Fibroblast of skin of abdomen (primary cell): ENCODE results near the gene SFXN5.

ENCODE experiments used
- DNase-seq: peaks from one replicate; pipeline ENCODE4 v3.0.0-alpha.2; 2013

SFXN5 gene

GRCh38 chr2:72954376-72955227, 116.9 kb downstream of the SFXN5 start:
- DNase-seq, result no peak

- no peak for DNase-seq
Observed at GRCh38 chr2:72953976-72954375, 117.5 kb downstream of the SFXN5 start.

- DNase-seq, result no peak
Observed at GRCh38 chr2:72953528-72953927, 118.0 kb downstream of the SFXN5 start.

- no peak for DNase-seq
Observed at GRCh38 chr2:72952961-72953360, 118.6 kb downstream of the SFXN5 start.

DNA sequence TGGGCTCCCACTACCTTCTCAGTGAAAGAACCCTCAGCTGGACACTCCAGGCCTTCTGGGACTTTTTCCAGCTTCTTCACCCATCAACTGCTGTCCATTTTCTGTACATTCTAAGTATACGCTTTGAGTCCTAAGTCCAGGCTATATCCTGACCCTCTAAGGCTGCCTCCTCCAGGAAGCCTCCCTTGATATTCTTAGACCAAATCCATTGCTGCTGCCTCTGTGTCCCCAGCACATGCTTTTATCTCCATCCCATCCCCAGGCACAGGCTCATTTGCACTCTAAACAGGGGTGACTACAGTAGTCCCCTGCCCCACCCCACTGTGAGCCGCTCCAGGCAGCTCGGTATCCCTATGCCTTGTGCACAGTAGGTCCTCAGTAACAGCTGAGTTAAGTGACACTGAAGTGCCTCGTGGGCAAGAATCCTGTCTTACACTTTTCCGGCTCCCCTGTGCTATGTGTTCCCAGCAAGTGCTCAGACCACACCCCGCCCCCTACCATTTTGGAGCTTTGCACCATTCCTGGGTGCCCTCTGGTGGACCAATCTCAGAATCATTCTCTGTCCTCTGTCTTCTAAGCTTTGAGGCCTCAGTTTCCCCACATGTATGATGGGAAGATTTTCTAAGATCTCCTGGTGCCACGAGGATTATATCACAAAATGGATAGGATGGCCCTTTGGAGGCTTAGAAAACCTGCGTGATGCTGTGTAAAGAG, 119.2 kb downstream of the SFXN5 start:
- no peak for DNase-seq

GRCh38 chr2:72951303-72952095, 120.0 kb downstream of the SFXN5 start:
- DNase-seq, result no peak

- no peak for DNase-seq
Observed at GRCh38 chr2:72950558-72951255, 120.8 kb downstream of the SFXN5 start.

- DNase-seq, result no peak
Observed at GRCh38 chr2:72949642-72950041, 121.9 kb downstream of the SFXN5 start.

- no peak for DNase-seq
Observed at GRCh38 chr2:72949045-72949444, 122.5 kb downstream of the SFXN5 start.

GRCh38 chr2:72947952-72948830, 123.3 kb downstream of the SFXN5 start:
- no peak for DNase-seq

- no peak for DNase-seq
Observed at GRCh38 chr2:72946466-72946865, 125.0 kb downstream of the SFXN5 start.

DNA sequence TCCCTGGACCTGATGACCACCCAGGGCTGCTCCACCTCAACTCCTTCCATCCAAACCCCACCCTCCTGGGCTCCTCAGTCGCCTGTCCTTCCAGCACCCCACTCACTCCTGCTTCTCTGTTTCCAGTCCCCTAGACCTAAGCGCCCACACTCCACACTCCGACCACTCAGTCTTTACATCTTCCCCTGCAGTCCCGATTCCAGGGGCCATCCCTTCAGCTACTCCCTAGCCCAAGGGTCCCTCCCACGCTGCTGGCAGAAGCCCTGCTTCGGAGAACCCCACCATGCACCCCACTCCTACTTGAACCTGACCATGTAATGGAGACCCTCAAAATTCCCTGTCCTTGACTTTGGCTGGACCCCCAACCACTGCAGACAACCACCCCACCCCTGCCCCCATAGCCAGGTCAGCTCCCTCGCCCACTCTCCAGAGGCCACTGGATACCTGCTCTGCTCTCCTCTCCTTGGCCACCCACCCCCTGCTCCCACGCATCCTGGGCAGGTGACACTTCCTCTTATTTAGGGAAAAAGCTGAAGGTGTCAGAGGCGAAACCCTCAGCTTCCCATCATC, 126.0 kb downstream of the SFXN5 start:
- DNase-seq, result no peak

DNA sequence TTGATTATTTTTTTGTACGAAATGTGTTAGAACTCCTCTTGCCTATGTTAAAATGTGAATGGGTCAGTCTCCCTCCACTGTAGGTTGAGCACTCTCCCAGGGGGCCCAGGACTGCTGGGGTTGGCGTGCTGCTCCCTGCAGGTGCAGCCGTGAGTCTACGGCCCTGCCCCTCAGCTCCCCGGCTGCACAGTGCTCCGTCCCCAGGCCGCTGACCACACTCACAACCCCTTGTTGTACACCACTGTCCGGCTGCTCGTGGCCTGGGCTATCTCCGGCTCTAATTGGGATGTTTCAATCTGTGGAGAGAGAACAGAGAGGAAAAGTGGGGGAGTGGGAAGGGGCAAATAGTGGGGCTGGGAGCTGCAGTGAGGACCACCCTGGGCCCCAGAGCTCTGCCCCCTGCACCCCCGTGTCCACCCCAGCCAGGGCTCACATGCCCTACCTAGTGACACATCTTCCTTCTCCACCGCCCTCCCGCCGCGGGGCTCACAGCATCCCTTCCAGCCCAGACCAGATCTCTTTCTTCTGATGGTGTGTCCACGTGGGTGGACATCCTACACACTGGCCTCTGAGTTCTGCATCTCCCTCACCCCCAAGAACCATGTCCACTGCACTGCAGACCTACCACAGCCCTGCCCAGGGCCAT, 126.6 kb downstream of the SFXN5 start:
- no peak for DNase-seq

- no peak for DNase-seq
Observed at GRCh38 chr2:72943540-72944395, 127.7 kb downstream of the SFXN5 start.

DNA sequence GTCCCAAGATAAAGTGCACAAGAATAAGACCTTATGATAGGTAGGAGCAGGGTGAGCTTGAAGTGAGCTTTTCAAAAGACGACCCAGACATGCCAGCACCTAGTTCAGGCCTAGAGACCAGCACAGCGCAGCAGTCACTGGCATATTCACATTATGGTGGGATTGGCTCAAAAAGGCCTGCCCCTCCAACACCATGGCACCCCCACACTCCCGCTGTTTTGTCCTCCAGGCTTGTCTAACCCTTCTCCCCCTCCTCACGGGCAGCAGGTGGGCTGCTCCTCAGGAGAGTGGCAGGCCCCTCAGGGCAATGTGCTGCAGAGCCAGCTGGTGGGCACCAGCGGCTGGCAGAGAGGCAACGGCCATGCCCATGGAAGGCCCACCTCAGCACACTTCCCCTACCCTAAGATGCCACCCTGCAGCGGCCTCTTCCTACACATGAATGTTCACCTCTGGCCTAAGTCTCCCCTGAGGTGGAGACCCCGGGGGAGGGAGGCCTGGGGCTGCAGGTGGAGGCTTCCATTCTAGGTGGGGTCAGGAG, 128.6 kb downstream of the SFXN5 start:
- DNase-seq, result no peak

DNA sequence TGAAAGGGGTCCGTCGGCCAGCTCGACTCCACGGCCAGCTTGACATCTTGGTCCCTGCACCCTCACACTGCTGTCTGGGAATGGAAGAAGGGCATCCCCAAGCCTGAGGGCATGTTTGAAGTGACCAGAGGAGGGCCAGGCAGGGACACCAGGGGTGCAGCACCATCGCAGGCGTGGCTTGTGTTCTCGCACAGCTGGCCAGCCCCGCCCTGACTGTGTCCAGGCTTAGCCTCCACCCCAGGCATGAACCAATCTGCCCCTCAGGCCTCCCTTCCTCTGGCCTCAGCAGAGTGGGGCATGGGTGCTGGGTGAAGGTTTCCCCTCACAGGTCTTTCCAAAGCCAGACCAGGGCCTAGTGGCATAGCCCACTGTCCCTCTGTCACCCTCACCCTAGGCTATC, 129.2 kb downstream of the SFXN5 start:
- no peak for DNase-seq

DNA sequence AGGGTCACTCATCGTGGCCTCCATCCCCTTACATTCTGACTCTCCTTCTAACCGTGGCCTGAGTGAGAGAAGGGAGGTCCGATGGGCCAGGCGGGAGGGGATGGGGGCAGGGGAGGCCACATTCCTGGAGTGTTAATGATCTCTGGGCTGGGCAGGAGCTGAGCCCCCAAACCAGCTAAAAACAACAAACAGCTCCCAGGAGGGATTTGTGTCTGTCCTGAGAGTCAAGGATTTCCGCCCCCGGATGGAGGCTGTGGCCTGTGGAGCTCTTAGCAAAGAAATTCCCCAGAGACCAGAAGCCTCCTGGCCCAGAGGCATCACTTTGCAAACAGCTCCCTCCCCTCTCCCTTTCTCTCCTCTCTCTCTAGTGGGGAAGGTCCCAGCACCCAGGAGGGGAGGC, 130.7 kb downstream of the SFXN5 start:
- DNase-seq, result peak; percentile 52

DNA sequence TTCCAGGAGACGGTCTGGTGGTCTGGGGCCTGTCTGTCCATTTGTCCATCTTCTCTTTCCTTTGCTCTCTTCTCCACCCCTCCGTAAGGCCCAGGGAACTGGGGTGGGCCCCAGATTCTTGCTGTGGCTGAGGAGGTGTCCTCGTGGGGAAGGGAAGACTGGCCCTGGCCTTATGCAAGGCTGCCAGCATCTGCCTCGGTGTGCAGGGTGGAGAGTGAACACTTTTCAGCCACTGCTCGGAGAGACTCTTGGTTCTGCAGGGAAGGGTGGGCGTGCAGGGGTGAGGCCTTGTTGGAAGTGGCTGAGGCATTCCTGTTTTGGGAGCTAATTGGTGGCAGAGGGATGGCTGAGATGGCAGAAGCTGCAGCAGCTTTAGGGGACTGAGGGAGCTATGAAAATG, 131.2 kb downstream of the SFXN5 start:
- DNase-seq, result no peak

- DNase-seq, result no peak
Observed at GRCh38 chr2:72938455-72938854, 133.1 kb downstream of the SFXN5 start.

GRCh38 chr2:72937356-72937669, 134.2 kb downstream of the SFXN5 start:
- peak; percentile 41 for DNase-seq
